GM23248 (cell line): ENCODE results near the gene WWC1. TPM values are rescaled to one million over a fixed set of nuclear protein-coding genes. Genes with fewer than 3 reads are reported as not detected.

Experiments
- DNase-seq: peaks from one replicate; pipeline ENCODE4 v3.0.0-alpha.2; 2015
- H2AFZ ChIP-seq: fragments of 200-600 bp; sonication (generic); 2 replicates; pipeline ENCODE4 v1.6.1; 2016; ENCODE audit warnings: antibody characterized with exemption
- H3F3A ChIP-seq: fragments of 200-600 bp; sonication (generic); 2 replicates; pipeline ENCODE4 v1.6.1; 2016; ENCODE audit warnings: mild to moderate bottlenecking, antibody characterized with exemption, mixed run types; ENCODE audit not compliant: insufficient read depth
- H3K27ac ChIP-seq: fragments of 200-600 bp; sonication (generic); 2 replicates; pipeline ENCODE4 v1.5.1; 2016; ENCODE audit warnings: mild to moderate bottlenecking
- H3K27me3 ChIP-seq: fragments of 200-600 bp; sonication (generic); replicated peaks from 2 replicates; pipeline ENCODE4 v1.6.1; 2016; ENCODE audit warnings: mild to moderate bottlenecking; ENCODE audit not compliant: insufficient read depth
- H3K36me3 ChIP-seq: fragments of 200-600 bp; sonication (generic); 2 replicates; pipeline ENCODE4 v1.6.1; 2016; ENCODE audit warnings: low read depth, mild to moderate bottlenecking
- H3K4me1 ChIP-seq: fragments of 200-600 bp; sonication (generic); 2 replicates; pipeline ENCODE4 v1.6.1; 2016; ENCODE audit warnings: mild to moderate bottlenecking; ENCODE audit not compliant: insufficient read depth
- H3K4me2 ChIP-seq: fragments of 200-600 bp; sonication (generic); one replicate; pipeline ENCODE4 v1.6.1; 2016; ENCODE audit warnings: mild to moderate bottlenecking; ENCODE audit not compliant: unreplicated experiment
- H3K4me3 ChIP-seq: fragments of 200-600 bp; sonication (generic); 2 replicates; pipeline ENCODE4 v1.5.1; 2016; ENCODE audit warnings: mild to moderate bottlenecking
- H3K79me2 ChIP-seq: fragments of 200-600 bp; sonication (generic); 2 replicates; pipeline ENCODE4 v1.6.1; 2016; ENCODE audit warnings: mild to moderate bottlenecking; ENCODE audit not compliant: insufficient read depth
- H3K9ac ChIP-seq: fragments of 200-600 bp; sonication (generic); 2 replicates; pipeline ENCODE4 v1.6.1; 2016; ENCODE audit warnings: mild to moderate bottlenecking
- H3K9me2 ChIP-seq: fragments of 200-600 bp; sonication (generic); 2 replicates; pipeline ENCODE4 v1.6.1; 2016; ENCODE audit warnings: mixed run types, mild to moderate bottlenecking, moderate library complexity; ENCODE audit not compliant: insufficient read depth
- H3K9me3 ChIP-seq: fragments of 200-600 bp; sonication (generic); one replicate; pipeline ENCODE4 v1.6.1; 2017; ENCODE audit warnings: low read depth
- H4K20me1 ChIP-seq: fragments of 200-600 bp; sonication (generic); 2 replicates; pipeline ENCODE4 v1.6.0; 2016; ENCODE audit not compliant: insufficient read depth
- EZH2 ChIP-seq: fragments of 200-600 bp; sonication (generic); IDR thresholded peaks from 2 replicates; pipeline ENCODE4 v1.6.1; 2018; ENCODE audit warnings: antibody characterized with exemption, mild to moderate bottlenecking; ENCODE audit not compliant: insufficient read depth, poor library complexity, severe bottlenecking
- EZH2phosphoT487 ChIP-seq: fragments of 200-600 bp; sonication (generic); IDR thresholded peaks from 2 replicates; pipeline ENCODE4 v1.6.1; 2018; ENCODE audit warnings: antibody characterized with exemption, moderate library complexity, mild to moderate bottlenecking, low read depth; ENCODE audit not compliant: insufficient read depth
- WGBS, 2 experiments: methylation state at CpG; one replicate each; pipeline ENCODE4 v1.1.6; 2015 to 2017; ENCODE audit warnings: low lambda C conversion rate in 2 of 2, low coverage in 1 of 2; ENCODE audit errors: missing lambda C conversion rate in 2 of 2; 5-methylcytosine and 5-hydroxymethylcytosine counted together
- in situ Hi-C: fragments of 300-500 bp; cut with MboI; formaldehyde crosslinking; loops from 2 replicates; pipeline ENCODE4 v1.15.0; 2020
- polyA plus RNA-seq: library from polyadenylated mRNA; unstranded; fragments of >200 nt; fragmentation: Nextera tagmentation; extraction: Ambion mirVana; gene quantifications from 2 replicates; pipeline ENCODE4 v1.2.1, GENCODE V29; 2016
- total RNA-seq: library from RNA; depleted of rRNA; stranded (reverse); fragments of >200 nt; shearing (Covaris generic); gene quantifications from 2 replicates; pipeline ENCODE4 v1.2.3, GENCODE V29; 2014

The WWC1 gene
- total and polyA plus RNA-seq, 2 experiments from 2014 or later = 1.8 to 7.1 TPM

DNA sequence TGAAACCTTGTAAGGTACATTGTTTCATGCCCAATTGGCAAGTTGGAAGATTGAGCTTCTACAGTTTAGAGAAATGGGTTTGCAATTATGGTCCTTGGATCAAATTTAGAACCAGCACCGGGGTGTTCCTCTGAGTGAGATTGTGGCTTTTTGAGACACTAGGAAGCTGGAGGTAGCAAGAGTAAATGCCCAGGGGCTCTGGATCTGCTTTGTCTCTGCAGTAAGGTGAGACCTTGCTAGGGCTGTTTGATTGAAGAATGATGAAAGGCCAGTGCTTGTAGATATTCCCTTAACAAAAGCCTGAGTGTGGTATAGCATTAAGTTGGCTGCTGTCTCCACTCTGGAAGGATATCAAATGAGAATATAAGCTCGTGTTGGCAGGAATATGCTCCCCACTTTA lies 36.0 kb downstream of the WWC1 start:
- peaks cover 20% of the 10 kb centered on the region for H3F3A ChIP-seq
- no peaks in the 10 kb centered on the region for H3K9me2 ChIP-seq
- H4K20me1 ChIP-seq = no peaks in the 10 kb centered on the region
- peak overlapping the region; percentile 25 for H3K27ac ChIP-seq
- H3K9ac ChIP-seq = no peak overlapping the region
- no peaks in the 10 kb centered on the region for H3K27me3 ChIP-seq
- H2AFZ ChIP-seq = no peak overlapping the region
- peaks cover 27% of the 10 kb centered on the region for H3K4me1 ChIP-seq
- TF ChIP-seq EZH2 (no peak), EZH2phosphoT487 (no peak)
- in situ Hi-C loops = no loop called here
- H3K79me2 ChIP-seq = no peaks in the 10 kb centered on the region
- peak overlapping the region; percentile 1 for H3K4me2 ChIP-seq
- WGBS, 2 experiments = 52 to 54% methylated on average over 2 of the region's 2 CpGs
- peak; percentile 8 for DNase-seq
- H3K4me3 ChIP-seq = no peak overlapping the region
- no peaks in the 10 kb centered on the region for H3K9me3 ChIP-seq
- no peaks in the 10 kb centered on the region for H3K36me3 ChIP-seq

DNA sequence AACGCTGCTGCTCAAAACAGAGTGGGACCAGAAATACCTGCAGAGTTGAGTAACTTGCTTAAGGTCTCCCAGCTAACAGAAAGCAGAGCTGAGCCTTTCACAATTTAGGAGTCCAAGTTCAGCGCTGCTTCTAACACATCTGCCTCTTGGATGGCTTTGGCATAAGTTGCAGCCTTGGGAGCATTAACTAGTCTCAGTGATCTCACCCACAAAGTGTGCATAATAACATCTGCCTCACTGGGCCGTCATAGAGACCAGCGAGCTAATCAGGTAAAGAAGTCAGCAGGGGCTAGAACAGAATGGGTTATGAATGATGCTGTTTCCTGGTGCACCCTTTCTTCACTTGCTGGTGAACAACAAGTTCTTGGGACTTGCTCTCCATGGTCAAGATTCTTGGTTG lies 36.5 kb downstream of the WWC1 start:
- no peaks in the 10 kb centered on the region for H3K27me3 ChIP-seq
- H3F3A ChIP-seq = peaks cover 20% of the 10 kb centered on the region
- H3K36me3 ChIP-seq = no peaks in the 10 kb centered on the region
- H2AFZ ChIP-seq = no peak overlapping the region
- 4 to 14% methylated on average over 4 of the region's 4 CpGs for whole genome bisulfite sequencing, 2 experiments
- no peak overlapping the region for H3K9ac ChIP-seq
- in situ Hi-C loops = no loop called here
- H3K4me2 ChIP-seq = peak overlapping the region; percentile 1
- H3K4me3 ChIP-seq = no peak overlapping the region
- peaks cover 27% of the 10 kb centered on the region for H3K4me1 ChIP-seq
- H3K27ac ChIP-seq = no peak overlapping the region
- H3K9me2 ChIP-seq = no peaks in the 10 kb centered on the region
- TF ChIP-seq EZH2phosphoT487 = no peak
- no peak for TF ChIP-seq EZH2
- no peaks in the 10 kb centered on the region for H3K79me2 ChIP-seq
- H4K20me1 ChIP-seq = no peaks in the 10 kb centered on the region
- H3K9me3 ChIP-seq = no peaks in the 10 kb centered on the region
- DNase-seq = peak; percentile 83

DNA sequence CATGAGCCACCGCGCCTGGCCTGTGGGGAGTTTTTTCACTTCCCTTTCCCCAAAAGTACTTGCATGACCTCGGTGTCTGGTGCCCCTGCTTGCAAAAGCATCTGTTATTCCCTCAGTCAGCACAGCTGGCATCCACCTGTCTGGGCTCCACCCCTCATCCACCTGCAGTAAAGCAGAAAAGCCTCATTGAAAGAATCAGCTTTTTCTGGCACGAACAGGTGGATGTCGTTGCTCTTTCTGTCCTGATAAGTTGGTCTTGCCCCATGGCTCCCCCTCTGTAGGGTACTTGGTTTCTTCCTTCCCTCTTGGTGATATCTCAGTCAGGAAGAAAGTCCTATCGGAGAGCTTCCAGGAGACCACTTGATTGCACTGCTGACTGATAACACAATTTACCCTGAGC lies 37.4 kb downstream of the WWC1 start:
- no peak for TF ChIP-seq EZH2phosphoT487
- no peak for TF ChIP-seq EZH2
- Histone ChIP-seq H3K4me3 (no peak overlapping the region), H3K9me2 (no peaks in the 10 kb centered on the region), H3K79me2 (no peaks in the 10 kb centered on the region), H3K4me2 (no peak overlapping the region), H2AFZ (no peak overlapping the region), H3K36me3 (no peaks in the 10 kb centered on the region), H4K20me1 (no peaks in the 10 kb centered on the region), H3K27me3 (no peaks in the 10 kb centered on the region), H3K4me1 (peaks cover 27% of the 10 kb centered on the region), H3K27ac (no peak overlapping the region), H3K9ac (no peak overlapping the region), H3K9me3 (no peaks in the 10 kb centered on the region), H3F3A (peaks cover 20% of the 10 kb centered on the region)
- in situ Hi-C loops = no loop called here
- no peak for DNase-seq
- 54 to 67% methylated on average over 6 of the region's 6 CpGs for WGBS, 2 experiments

DNA sequence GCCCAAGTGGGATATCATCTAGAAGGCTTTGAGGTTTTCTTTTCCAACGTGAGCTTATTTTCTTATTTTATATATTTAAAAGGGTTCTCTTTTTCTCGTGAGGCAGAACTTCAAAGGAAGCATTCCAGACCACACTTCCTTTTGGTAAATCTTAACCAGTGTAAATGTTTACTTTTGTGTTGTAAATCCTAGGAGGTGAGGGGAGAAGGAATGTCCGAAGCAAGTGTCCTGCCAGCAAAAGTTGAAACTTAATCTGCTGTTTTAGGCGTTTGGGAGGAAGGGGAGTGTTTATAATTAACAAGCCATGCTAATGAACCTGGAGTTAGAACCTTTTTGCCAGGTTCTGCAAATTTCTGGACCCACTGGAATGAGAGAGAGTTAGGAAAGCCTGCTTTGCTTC lies 37.9 kb downstream of the WWC1 start:
- Histone ChIP-seq H3K9ac (no peak overlapping the region), H3K36me3 (no peaks in the 10 kb centered on the region), H2AFZ (no peak overlapping the region), H3K79me2 (no peaks in the 10 kb centered on the region), H3K4me1 (peaks cover 27% of the 10 kb centered on the region), H3F3A (peaks cover 20% of the 10 kb centered on the region), H3K9me2 (no peaks in the 10 kb centered on the region), H3K4me3 (no peak overlapping the region), H3K27me3 (no peaks in the 10 kb centered on the region), H3K9me3 (no peaks in the 10 kb centered on the region), H3K4me2 (no peak overlapping the region), H4K20me1 (no peaks in the 10 kb centered on the region), H3K27ac (no peak overlapping the region)
- in situ Hi-C loops = no loop called here
- 82 to 88% methylated on average over 4 of the region's 4 CpGs for WGBS, 2 experiments
- TF ChIP-seq EZH2phosphoT487 (no peak), EZH2 (no peak)
- no peak for DNase-seq

DNA sequence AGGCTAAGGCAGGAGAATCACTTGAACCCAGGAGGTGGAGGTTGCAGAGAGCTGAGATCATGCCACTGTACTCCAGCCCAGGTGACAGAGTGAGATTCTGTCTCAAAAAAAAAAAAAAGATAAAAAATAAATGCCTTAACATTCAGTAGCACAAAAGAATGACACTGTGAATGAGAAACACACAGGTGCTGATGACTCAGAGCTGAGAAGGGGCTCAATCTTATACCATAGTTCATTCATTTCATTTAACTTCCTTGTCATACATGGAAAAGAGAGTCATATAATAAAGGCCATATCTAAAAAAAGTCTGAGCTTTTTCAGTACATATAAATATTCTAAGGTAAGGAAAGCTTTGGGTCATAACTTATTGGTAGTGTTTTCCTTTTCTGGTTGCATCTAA lies 40.6 kb downstream of the WWC1 start:
- H3K4me1 ChIP-seq = peaks cover 9% of the 10 kb centered on the region
- no peak for TF ChIP-seq EZH2phosphoT487
- no peak for TF ChIP-seq EZH2
- H3K9me2 ChIP-seq = no peaks in the 10 kb centered on the region
- H2AFZ ChIP-seq = no peak overlapping the region
- H3K9ac ChIP-seq = no peak overlapping the region
- H3K36me3 ChIP-seq = no peaks in the 10 kb centered on the region
- peaks cover 9% of the 10 kb centered on the region for H3F3A ChIP-seq
- H3K27me3 ChIP-seq = no peaks in the 10 kb centered on the region
- no peak overlapping the region for H3K4me3 ChIP-seq
- in situ Hi-C loops = no loop called here
- no peak overlapping the region for H3K4me2 ChIP-seq
- no peak for DNase-seq
- H4K20me1 ChIP-seq = no peaks in the 10 kb centered on the region
- H3K79me2 ChIP-seq = no peaks in the 10 kb centered on the region
- no peaks in the 10 kb centered on the region for H3K9me3 ChIP-seq
- no peak overlapping the region for H3K27ac ChIP-seq
